Gastrocnemius medialis (tissue), 4 donors: ENCODE results near the gene SSH3. TPM values are rescaled to one million over a fixed set of nuclear protein-coding genes. Genes with fewer than 3 reads are reported as not detected.
"Not testable (repeated sequence)": the region's sequence is repeated elsewhere in the genome, so short reads cannot be mapped to it uniquely, and the experiment has no call there.

Source experiments
- ATAC-seq, 2 donors: fragments of 150-250 bp; one replicate each; pipeline ENCODE4 v1.9.1; 2016
- DNase-seq, 2 donors: peaks; one replicate each; pipeline ENCODE4 v3.0.0-alpha.2; 2019
- H3K27ac ChIP-seq, 4 donors: fragments of 200-600 bp; sonication (generic); 1 replicate in 1 of 4; 2 replicates in 3 of 4; pipeline ENCODE4 v1.5.1; 2016 to 2018; ENCODE audit warnings: mild to moderate bottlenecking in 2 of 4, moderate library complexity in 1 of 4
- H3K27me3 ChIP-seq, 3 donors: fragments of 200-600 bp; sonication (generic) in 2 of 3; 1 replicate in 1 of 3; 2 replicates in 2 of 3; pipeline versions ENCODE4 v1.5.1 to v1.6.0; 2016 to 2019; ENCODE audit warnings: mild to moderate bottlenecking in 1 of 3, moderate library complexity in 1 of 3
- H3K36me3 ChIP-seq, 2 donors: fragments of 200-600 bp; sonication (generic) in 1 of 2; one replicate each; pipeline ENCODE4 v1.5.1; 2017 to 2018
- H3K4me1 ChIP-seq, 2 donors: fragments of 200-600 bp; sonication (generic) in 1 of 2; one replicate each; pipeline ENCODE4 v1.5.1; 2016 to 2017; ENCODE audit warnings: mild to moderate bottlenecking in 2 of 2
- H3K4me3 ChIP-seq, 4 donors: fragments of 200-600 bp; sonication (generic) in 3 of 4; 1 replicate in 1 of 4; 2 replicates in 3 of 4; pipeline ENCODE4 v1.5.1; 2016 to 2019; ENCODE audit warnings: mild to moderate bottlenecking in 2 of 4
- H3K9me3 ChIP-seq, 3 donors: fragments of 200-600 bp; sonication (generic) in 2 of 3; 1 replicate in 1 of 3; 2 replicates in 2 of 3; pipeline ENCODE4 v1.5.1; 2016 to 2019
- POLR2A ChIP-seq, 2 donors: fragments of 450-650 bp; IDR thresholded peaks; one replicate each; pipeline ENCODE4 v1.6.1; 2017; ENCODE audit warnings: antibody characterized with exemption in 2 of 2, mild to moderate bottlenecking in 2 of 2, moderate library complexity in 2 of 2
- in situ Hi-C, 4 donors: fragments of 200-750 bp; cut with MboI; loops; one replicate each; pipeline versions ENCODE4 v1.15.0 to v1.8.0; 2017; ENCODE audit warnings: low sequenced_read_pairs in 4 of 4
- intact Hi-C: fragments of 100-400 bp; cut with DNase I; formaldehyde crosslinking; loops from one replicate; pipeline ENCODE4 v1.15.1; 2023; ENCODE audit warnings: low total_unique reads
- total RNA-seq, 4 donors: library from RNA; depleted of rRNA; stranded (reverse); fragments of >200 nt; gene quantifications; one replicate each; pipeline versions ENCODE4 v1.1.0 to v1.2.3, GENCODE V29; 2016
- TF ChIP-seq, protein P1 (sequence below), 5 experiments: fragments of 450-650 bp in 3 of 5; fragments of 200-600 bp in 2 of 5; sonication (generic) in 2 of 5; IDR thresholded peaks in 4 of 5; conservative IDR thresholded peaks in 1 of 5; 1 replicate in 4 of 5; 2 replicates in 1 of 5; pipeline ENCODE4 v1.5.1; 2016 to 2019; ENCODE audit warnings: antibody characterized with exemption in 5 of 5, mild to moderate bottlenecking in 3 of 5, moderate library complexity in 3 of 5

SSH3 gene
- total RNA-seq, 4 donors from 2014 or later = 7.9 to 16.3 (median 11.9) TPM

DNA sequence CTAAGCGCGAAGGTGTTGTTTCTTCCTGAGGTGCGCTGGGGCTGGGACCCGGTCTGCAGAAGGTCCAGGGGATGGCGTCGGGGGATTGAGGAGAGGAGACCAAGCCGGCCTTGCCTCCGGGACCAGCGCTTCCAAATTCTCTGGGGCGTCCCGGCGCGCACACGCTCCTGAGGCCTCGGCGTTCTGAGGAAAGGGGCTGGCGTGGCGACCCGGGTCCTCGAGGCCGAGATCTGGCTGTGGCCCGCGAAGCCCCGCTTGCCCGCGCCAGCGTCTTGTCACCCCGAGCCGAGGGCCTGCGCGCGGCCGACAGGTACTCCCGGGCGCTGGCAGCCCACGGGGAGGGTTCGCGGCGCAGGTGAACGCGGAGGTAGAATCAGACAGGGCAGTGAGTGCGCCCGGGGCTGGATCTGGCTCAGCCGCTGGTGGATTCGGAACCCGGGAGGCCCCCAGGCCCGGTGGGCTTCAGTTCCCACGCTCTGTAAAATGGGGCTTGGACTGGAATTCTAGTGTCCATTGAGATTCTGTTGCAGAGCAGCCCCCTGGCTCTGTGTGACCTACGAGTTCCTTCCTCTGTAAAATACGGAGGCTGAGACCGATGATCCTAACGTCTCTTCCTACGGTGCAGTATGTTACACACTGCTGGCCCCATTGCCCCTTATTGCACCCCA is 14.7 kb downstream of the SSH3 start:
- no peaks in the 10 kb centered on the region for H3K27me3 ChIP-seq
- intact Hi-C loops (loop anchor here (1.0 to 2.0 kb wide), 7 partner anchors 15 to 237 kb away; partner anchors contain the start of genes ANKRD13D, GRK2, KDM2A and SSH3), in situ Hi-C loops (loop anchor here in 3 of 4 donors (5.0 to 10.0 kb wide), 3 partner anchors 41 to 56 kb away; partner anchors contain the start of gene GRK2 (in 1 of the 3))
- peak overlapping the region; percentile 78 to 96 (median 88) for H3K4me3 ChIP-seq
- H3K4me1 ChIP-seq = peaks cover 7 to 17% of the 10 kb centered on the region in 2 donors
- TF ChIP-seq POLR2A (IDR thresholded peaks at IDR 0.05) = no peak
- TF ChIP-seq, protein P1, sequence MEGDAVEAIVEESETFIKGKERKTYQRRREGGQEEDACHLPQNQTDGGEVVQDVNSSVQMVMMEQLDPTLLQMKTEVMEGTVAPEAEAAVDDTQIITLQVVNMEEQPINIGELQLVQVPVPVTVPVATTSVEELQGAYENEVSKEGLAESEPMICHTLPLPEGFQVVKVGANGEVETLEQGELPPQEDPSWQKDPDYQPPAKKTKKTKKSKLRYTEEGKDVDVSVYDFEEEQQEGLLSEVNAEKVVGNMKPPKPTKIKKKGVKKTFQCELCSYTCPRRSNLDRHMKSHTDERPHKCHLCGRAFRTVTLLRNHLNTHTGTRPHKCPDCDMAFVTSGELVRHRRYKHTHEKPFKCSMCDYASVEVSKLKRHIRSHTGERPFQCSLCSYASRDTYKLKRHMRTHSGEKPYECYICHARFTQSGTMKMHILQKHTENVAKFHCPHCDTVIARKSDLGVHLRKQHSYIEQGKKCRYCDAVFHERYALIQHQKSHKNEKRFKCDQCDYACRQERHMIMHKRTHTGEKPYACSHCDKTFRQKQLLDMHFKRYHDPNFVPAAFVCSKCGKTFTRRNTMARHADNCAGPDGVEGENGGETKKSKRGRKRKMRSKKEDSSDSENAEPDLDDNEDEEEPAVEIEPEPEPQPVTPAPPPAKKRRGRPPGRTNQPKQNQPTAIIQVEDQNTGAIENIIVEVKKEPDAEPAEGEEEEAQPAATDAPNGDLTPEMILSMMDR (IDR thresholded peaks at IDR 0.05 in 4 of 5, conservative IDR thresholded peaks at IDR 0.05 in 1 of 5) = no peak
- no peaks in the 10 kb centered on the region for H3K9me3 ChIP-seq
- DNase-seq (no peak), ATAC-seq (peak; percentile 19 to 26)
- no peaks in the 10 kb centered on the region for H3K36me3 ChIP-seq
- peak overlapping the region; percentile 88 to 92 (median 90) for H3K27ac ChIP-seq

DNA sequence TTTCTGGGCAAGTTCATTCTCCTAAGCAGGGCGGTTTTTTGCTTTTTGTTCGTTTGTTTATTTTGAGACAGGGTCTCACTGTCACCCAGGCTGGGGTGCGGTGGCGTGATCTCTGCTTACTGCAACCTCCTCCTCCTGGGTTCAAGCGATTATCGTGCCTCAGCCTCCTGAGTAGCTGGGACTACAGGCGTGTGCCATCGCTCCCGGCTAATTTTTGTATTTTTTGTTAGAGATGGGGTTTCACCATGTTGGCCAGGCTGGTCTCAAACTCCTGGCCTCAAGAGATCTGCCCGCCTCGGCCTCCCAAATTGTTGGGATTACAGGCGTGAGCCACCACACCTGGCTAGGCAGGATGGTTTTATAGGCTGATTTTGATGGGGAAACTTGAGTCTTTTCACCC is 15.5 kb downstream of the SSH3 start:
- ATAC-seq, H3K27me3 ChIP-seq, H3K36me3 ChIP-seq, DNase-seq, intact Hi-C loops, H3K27ac ChIP-seq, H3K9me3 ChIP-seq: not testable (repeated sequence)
- H3K4me3 ChIP-seq = peak overlapping the region in 1 of 4 donors; percentile 82
- H3K4me1 ChIP-seq = peaks cover 7 to 17% of the 10 kb centered on the region in 2 donors
- in situ Hi-C loops = loop anchor here in 3 of 4 donors (5.0 to 10.0 kb wide), 3 partner anchors 42 to 57 kb away; partner anchors contain the start of gene GRK2 (in 1 of the 3)

DNA sequence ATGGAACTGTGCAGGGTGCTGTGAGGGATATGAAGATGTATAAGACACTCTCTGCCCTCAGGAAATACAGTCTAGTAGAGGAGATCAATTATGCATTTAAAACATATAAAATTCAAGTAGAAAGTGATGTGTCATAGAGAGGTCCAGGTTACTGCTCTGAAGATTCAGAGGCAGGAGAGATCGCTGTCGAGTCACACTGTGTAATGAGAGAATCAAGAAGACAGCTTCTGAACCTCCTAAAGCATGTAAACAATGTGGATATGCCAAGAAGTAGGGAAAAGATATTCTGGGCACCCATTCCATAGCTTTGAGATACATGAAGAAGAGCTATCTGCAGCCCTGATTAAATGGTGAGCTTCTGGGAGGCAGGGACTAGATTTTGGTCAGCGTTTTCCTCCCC is 16.7 kb downstream of the SSH3 start:
- ATAC-seq = no peak
- Histone ChIP-seq H3K27ac (no peak overlapping the region), H3K36me3 (no peaks in the 10 kb centered on the region), H3K27me3 (no peaks in the 10 kb centered on the region), H3K4me3 (no peak overlapping the region), H3K4me1 (peaks cover 7 to 17% of the 10 kb centered on the region in 2 donors), H3K9me3 (no peaks in the 10 kb centered on the region)
- no peak for TF ChIP-seq POLR2A (IDR thresholded peaks at IDR 0.05)
- TF ChIP-seq, protein P1 (IDR thresholded peaks at IDR 0.05 in 4 of 5, conservative IDR thresholded peaks at IDR 0.05 in 1 of 5) = no peak
- intact Hi-C loops = no loop called here
- in situ Hi-C loops = no loop called here
- DNase-seq = no peak

DNA sequence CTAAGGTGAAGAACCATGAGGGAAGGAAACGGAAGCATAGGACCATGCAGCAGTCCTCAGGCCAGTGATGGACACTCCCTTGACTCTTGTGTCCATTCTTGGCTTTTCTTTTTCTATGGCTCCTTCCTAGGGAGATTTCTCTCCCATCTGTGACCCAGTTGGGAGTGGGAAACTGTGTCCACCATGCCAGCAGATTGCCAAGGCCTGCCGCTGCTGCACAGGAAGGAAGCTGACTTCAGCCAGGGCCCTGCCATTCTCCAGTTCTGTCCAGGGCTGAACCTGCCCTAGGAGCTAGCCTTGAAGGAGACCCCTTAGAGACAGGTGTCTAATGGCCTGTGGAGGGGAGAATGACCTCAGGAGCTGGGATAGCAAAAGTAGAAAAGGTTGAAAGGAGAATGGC is 17.4 kb downstream of the SSH3 start:
- Histone ChIP-seq H3K36me3 (no peaks in the 10 kb centered on the region), H3K9me3 (no peaks in the 10 kb centered on the region), H3K4me1 (peaks cover 7 to 17% of the 10 kb centered on the region in 2 donors), H3K4me3 (no peak overlapping the region), H3K27me3 (no peaks in the 10 kb centered on the region), H3K27ac (no peak overlapping the region)
- ATAC-seq = no peak
- DNase-seq = no peak
- in situ Hi-C loops = no loop called here
- TF ChIP-seq POLR2A (IDR thresholded peaks at IDR 0.05) = no peak
- TF ChIP-seq, protein P1 (IDR thresholded peaks at IDR 0.05 in 4 of 5, conservative IDR thresholded peaks at IDR 0.05 in 1 of 5) = no peak
- intact Hi-C loops = no loop called here

DNA sequence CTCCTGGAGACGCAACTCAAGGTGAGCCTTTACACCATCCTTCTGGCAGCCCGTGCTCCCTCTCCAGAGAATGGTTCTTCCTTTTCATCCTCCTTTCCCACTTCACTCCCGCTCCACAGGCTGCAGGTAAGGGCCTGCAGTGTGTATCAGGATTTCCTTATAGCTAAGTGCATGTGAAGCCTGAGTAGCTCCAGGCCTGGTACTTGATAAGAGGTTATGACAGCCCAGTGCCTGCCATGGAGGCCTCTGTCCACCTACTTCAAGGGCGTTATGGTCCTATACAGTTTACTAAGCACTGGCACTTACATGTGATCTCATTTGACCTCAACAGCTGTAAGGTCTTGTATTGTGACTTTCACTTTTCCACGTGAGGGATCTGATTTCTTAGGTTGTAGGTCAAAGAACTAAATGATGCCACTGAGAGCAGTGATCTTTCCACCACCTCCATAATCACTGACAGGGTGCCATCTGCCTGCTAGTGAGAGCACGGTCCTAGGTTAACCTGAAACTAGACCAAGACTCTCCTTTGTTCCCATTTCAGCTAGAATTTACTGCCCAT is 18.1 kb downstream of the SSH3 start:
- Histone ChIP-seq H3K9me3 (no peaks in the 10 kb centered on the region), H3K4me1 (peaks cover 7 to 17% of the 10 kb centered on the region in 2 donors), H3K4me3 (no peak overlapping the region), H3K36me3 (no peaks in the 10 kb centered on the region), H3K27ac (no peak overlapping the region), H3K27me3 (no peaks in the 10 kb centered on the region)
- DNase-seq (no peak), ATAC-seq (no peak)
- in situ Hi-C loops (no loop called here), intact Hi-C loops (no loop called here)
- TF ChIP-seq, protein P1 (IDR thresholded peaks at IDR 0.05 in 4 of 5, conservative IDR thresholded peaks at IDR 0.05 in 1 of 5) = no peak
- no peak for TF ChIP-seq POLR2A (IDR thresholded peaks at IDR 0.05)
